Measurements from ENCODE around the gene MLN. TPM values are rescaled to one million over a fixed set of nuclear protein-coding genes. Genes with fewer than 3 reads are reported as not detected.

The MLN gene
- total and polyA plus RNA-seq, 2 of the 4 experiments (the other 2 are of a cell fraction), result not detected

DNA sequence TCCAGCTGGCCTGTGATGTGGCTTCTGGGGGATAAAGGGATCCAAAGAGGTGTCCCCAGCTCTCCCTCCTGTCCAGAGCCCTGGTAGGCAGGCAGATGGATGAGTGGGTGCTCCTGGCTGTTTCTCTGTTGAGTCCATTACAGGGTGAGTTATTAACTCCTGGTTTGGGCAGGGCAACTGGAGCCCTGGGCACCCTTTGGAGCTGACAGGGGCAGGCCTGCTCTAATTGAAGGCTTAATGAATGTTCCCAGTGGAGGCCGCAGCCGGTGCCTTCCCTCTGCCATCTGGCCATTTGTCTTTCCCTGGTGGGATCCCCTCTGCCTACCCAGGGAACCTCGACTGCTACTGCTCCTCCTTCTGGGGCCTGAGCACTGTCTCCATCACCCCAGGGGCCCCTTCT is 44.7 kb upstream of the MLN start:
- no peak overlapping the region; the same call in 1 of the 2 replicates for H3K4ac ChIP-seq (ENCODE audit: low read depth, low read length)
- peaks cover 15% of the 10 kb centered on the region for H3K27me3 ChIP-seq (ENCODE audit: control insufficient read depth, insufficient read depth, low read length)
- dilution Hi-C loops (cut with HindIII; ENCODE audit: low sequenced_read_pairs, unreplicated experiment) (no loop called here), intact Hi-C loops (cut with micrococcal nuclease) (no loop called here), in situ Hi-C loops (cut with MboI; ENCODE audit: low sequenced_read_pairs) (no loop called here)
- no peak overlapping the region for H4K91ac ChIP-seq (ENCODE audit: insufficient read depth, low read depth, low read length)
- peak overlapping the region; percentile 23 for H2AFZ ChIP-seq (replicated peaks; ENCODE audit: low read length, poor library complexity)
- no peak overlapping the region for H2BK15ac ChIP-seq (ENCODE audit: low read depth, low read length)
- no peaks in the 10 kb centered on the region for H3K4me1 ChIP-seq (ENCODE audit: control insufficient read depth, insufficient read depth, low read length)
- no peak for ATAC-seq (ENCODE audit: low read depth)
- no peaks in the 10 kb centered on the region for H3K79me1 ChIP-seq (ENCODE audit: low read depth in 1 of 2, low read length in 2 of 2)
- H4K8ac ChIP-seq (ENCODE audit: low read depth in 2 of 2, low read length in 2 of 2), result no peak overlapping the region
- no peak overlapping the region for H3K18ac ChIP-seq (ENCODE audit: low read depth, low read length)
- H2AK9ac ChIP-seq (replicated peaks; ENCODE audit: low read depth, low read length, poor library complexity), result no peak overlapping the region
- no peak overlapping the region for H3K27ac ChIP-seq (ENCODE audit: insufficient read depth, low read length)
- no peak overlapping the region for H4K5ac ChIP-seq (ENCODE audit: low read depth, low read length)
- H2BK5ac ChIP-seq (ENCODE audit: low read depth, low read length, poor library complexity, severe bottlenecking), result no peak overlapping the region
- no peaks in the 10 kb centered on the region for H4K20me1 ChIP-seq (ENCODE audit: insufficient read depth, low read length)
- H3K36me3 ChIP-seq (ENCODE audit: control insufficient read depth, insufficient read depth, low read length), result no peaks in the 10 kb centered on the region
- no peak overlapping the region for H2BK120ac ChIP-seq (ENCODE audit: low read depth, low read length)
- H3K4me3 ChIP-seq (ENCODE audit: insufficient read depth, low read depth, low read length), result no peak overlapping the region
- H2BK20ac ChIP-seq (ENCODE audit: low read depth, low read length), result no peak overlapping the region
- no peak overlapping the region for H3K23ac ChIP-seq (ENCODE audit: low read depth, low read length)
- no peak for TF ChIP-seq NFE2L2 (IDR thresholded peaks at IDR 0.05; ENCODE audit: low read depth, low read length)
- no peak for TF ChIP-seq SMC3 (IDR thresholded peaks at IDR 0.05; ENCODE audit: low read depth, low read length)
- no peak for TF ChIP-seq RFX5 (IDR thresholded peaks at IDR 0.05; ENCODE audit: low read depth, low read length)
- TF ChIP-seq RCOR1 (IDR thresholded peaks at IDR 0.05; ENCODE audit: insufficient replicate concordance, low read length), result no peak
- TF ChIP-seq CHD1 (IDR thresholded peaks at IDR 0.05; ENCODE audit: low read depth, low read length), result no peak
- no peak overlapping the region for H3K9ac ChIP-seq (ENCODE audit: low read depth, low read length)
- H3K9me3 ChIP-seq (ENCODE audit: control insufficient read depth, insufficient read depth, low read length), result no peaks in the 10 kb centered on the region
- H2AK5ac ChIP-seq (ENCODE audit: low read depth, low read length), result 0 out of 2 replicates have a peak overlapping the region, but pooled peaks have one; percentile 12
- no CpG with 5 or more reads among the region's 3 CpGs for WGBS, 2 experiments (ENCODE audit: extremely low coverage in 2 of 2, insufficient read length in 1 of 2)
- BruUV-seq (replicated peaks), result no TSS peak
- H3K14ac ChIP-seq (replicated peaks; ENCODE audit: low read depth, low read length), result no peak overlapping the region
- no peak overlapping the region for H3K4me2 ChIP-seq (ENCODE audit: low read depth, low read length)
- ChIA-PET POLR2A (ENCODE audit: unreplicated experiment) (no interaction called here), CTCF (no interaction called here)
- H3K9me1 ChIP-seq (ENCODE audit: insufficient read depth, low read length), result 0 out of 2 replicates have a peak, but pooled peaks cover 4% of the 10 kb centered on the region
- no peak overlapping the region for H3K56ac ChIP-seq (ENCODE audit: extremely low read depth, insufficient read depth, low read length)
- no peak for DNase-seq
